GM11168 (cell line): Measurements from ENCODE around the gene OR2T29.
"Not testable (repeated sequence)": the region's sequence is repeated elsewhere in the genome, so short reads cannot be mapped to it uniquely, and the experiment has no call there.

Experiments
- in situ Hi-C: fragments of 300-500 bp; cut with MboI; formaldehyde crosslinking; loops from one replicate; pipeline ENCODE4 v1.12.0; 2022; ENCODE audit warnings: low sequenced_read_pairs; ENCODE audit not compliant: unreplicated experiment

The OR2T29 gene

DNA sequence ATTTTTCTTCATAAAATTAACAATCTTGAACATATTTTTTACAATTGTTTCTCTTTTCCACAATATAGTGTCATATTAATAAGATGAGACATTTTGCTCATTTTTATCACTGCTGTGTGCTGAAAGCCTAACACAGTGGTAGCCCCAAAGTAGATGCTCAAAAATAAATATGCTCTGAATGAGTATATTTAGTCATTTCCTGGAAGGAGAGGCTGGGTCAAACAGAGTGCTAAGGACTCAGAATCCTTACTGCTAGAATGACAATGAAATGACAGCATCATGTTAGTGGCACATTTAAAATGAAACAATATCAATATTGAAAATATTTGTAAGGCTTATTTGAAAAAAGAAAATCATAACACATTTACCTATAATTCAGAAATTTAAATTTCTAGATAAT lies 25.1 kb downstream of the OR2T29 start:
- in situ Hi-C loops = not testable (repeated sequence)

GRCh38 chr1:248521856-248522255 lies 40.7 kb downstream of the OR2T29 start:
- in situ Hi-C loops = no loop called here

GRCh38 chr1:248510217-248510616 lies 52.4 kb downstream of the OR2T29 start:
- in situ Hi-C loops = not testable (repeated sequence)

DNA sequence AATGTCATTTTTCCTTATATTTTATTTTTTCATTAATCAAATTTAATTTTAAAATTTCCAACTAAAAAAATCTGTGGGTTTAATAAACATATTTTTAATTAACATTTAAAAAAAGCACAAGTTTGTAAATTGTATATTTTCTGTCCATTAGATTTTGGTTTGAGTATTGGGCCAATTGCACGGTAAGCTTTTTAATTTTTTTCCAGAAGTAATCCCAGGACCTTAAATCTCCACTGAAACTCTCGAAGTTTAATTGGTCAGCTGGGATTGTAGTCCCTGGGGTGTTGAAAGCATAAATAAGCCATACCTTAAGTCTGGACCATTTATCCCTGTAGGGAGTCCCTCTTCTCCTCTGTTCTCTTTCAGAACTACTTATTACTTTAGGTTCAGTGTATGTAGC lies 54.8 kb downstream of the OR2T29 start, which contains the start of gene OR2G6:
Gene OR2G6, plus strand, starts transcription at position 301 of the 400 bp plus-strand sequence. CDS start 13,574 bp downstream, outside the sequence.
- in situ Hi-C loops = not testable (repeated sequence)
